NT2/D1 (cell line): ENCODE results near the gene RNASE7.
A peak's percentile ranks its signal among the peaks of the same experiment; 100 is the strongest.

Experiments
- DNase-seq: peaks from one replicate; pipeline ENCODE4 v3.0.0-alpha.2; 2011; ENCODE audit warnings: low read depth, low spot score
- H3K27me3 ChIP-seq: 2 replicates; pipeline ENCODE4 v1.6.0; 2011; ENCODE audit warnings: mild to moderate bottlenecking; ENCODE audit not compliant: insufficient read length, insufficient read depth
- H3K36me3 ChIP-seq: 2 replicates; pipeline ENCODE4 v1.6.1; 2011; ENCODE audit warnings: mild to moderate bottlenecking, low read length, mixed read lengths; ENCODE audit not compliant: insufficient read depth, insufficient read length
- H3K4me1 ChIP-seq: 2 replicates; pipeline ENCODE4 v1.5.1; 2011; ENCODE audit not compliant: insufficient read depth, insufficient read length
- H3K4me3 ChIP-seq: 2 replicates; pipeline ENCODE4 v1.5.1; 2011; ENCODE audit warnings: low read depth; ENCODE audit not compliant: insufficient read length
- H3K9ac ChIP-seq: 2 replicates; pipeline ENCODE4 v1.6.0; 2011; ENCODE audit warnings: low read depth; ENCODE audit not compliant: insufficient read length
- H3K9me3 ChIP-seq: 2 replicates; pipeline ENCODE4 v1.5.1; 2011; ENCODE audit warnings: mild to moderate bottlenecking, low read length; ENCODE audit not compliant: insufficient read depth
- SUZ12 ChIP-seq: IDR thresholded peaks from 2 replicates; pipeline ENCODE4 v1.6.1; 2011; ENCODE audit not compliant: insufficient read length, insufficient read depth; ENCODE audit errors: extremely low read depth
- YY1 ChIP-seq: IDR thresholded peaks from 2 replicates; pipeline ENCODE4 v1.6.1; 2011; ENCODE audit not compliant: insufficient read length, insufficient read depth
- ZNF274 ChIP-seq: IDR thresholded peaks from 2 replicates; pipeline ENCODE4 v1.6.1; 2011; ENCODE audit warnings: mild to moderate bottlenecking, low read depth, low read length

The RNASE7 gene

GRCh38 chr14:21061347-21061668, 19.1 kb downstream of the RNASE7 start:
- no peaks in the 10 kb centered on the region for H3K27me3 ChIP-seq
- no peaks in the 10 kb centered on the region for H3K36me3 ChIP-seq
- TF ChIP-seq SUZ12 (no peak), ZNF274 (no peak), YY1 (no peak)
- no peak overlapping the region for H3K4me3 ChIP-seq
- no peaks in the 10 kb centered on the region for H3K4me1 ChIP-seq
- no peak overlapping the region for H3K9ac ChIP-seq
- no peaks in the 10 kb centered on the region for H3K9me3 ChIP-seq
- no peak for DNase-seq

GRCh38 chr14:21063479-21063878, 21.3 kb downstream of the RNASE7 start:
- H3K27me3 ChIP-seq = no peaks in the 10 kb centered on the region
- DNase-seq = no peak
- TF ChIP-seq YY1 (no peak), ZNF274 (no peak)
- no peaks in the 10 kb centered on the region for H3K9me3 ChIP-seq
- no peak overlapping the region for H3K4me3 ChIP-seq
- H3K36me3 ChIP-seq = no peaks in the 10 kb centered on the region
- H3K9ac ChIP-seq = no peak overlapping the region
- H3K4me1 ChIP-seq = no peaks in the 10 kb centered on the region

DNA sequence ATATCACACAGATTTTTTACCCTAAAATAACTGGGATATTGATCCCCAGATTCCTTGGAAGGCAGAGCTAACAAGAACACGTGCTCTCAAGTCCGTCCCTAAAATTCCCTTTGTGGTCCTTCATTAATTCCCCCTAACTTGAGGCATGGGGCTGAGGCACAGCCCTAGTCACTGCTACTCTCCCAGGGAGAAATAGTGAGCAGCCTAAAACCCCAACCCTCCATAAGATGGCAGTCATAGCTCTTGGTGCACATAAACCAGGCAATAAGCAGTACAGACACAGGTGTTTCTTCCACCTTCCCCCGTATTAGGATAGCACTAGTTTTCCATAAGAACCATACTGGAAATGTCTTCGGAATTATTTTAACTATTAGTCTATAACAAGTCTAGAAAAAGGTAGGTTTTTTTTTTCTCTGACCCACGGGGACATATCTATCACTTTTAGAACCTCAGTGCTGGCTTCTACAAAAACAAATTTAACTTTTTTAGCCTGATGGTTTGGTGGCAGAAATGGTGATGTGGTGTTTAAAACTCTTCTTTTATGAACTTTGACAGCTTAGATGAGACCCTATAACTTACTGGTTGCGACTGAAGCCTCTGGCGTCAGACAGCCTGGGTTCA, 24.8 kb downstream of the RNASE7 start:
- no peak for TF ChIP-seq YY1
- Histone ChIP-seq H3K4me1 (no peaks in the 10 kb centered on the region), H3K27me3 (no peaks in the 10 kb centered on the region), H3K4me3 (no peak overlapping the region), H3K9me3 (no peaks in the 10 kb centered on the region), H3K36me3 (no peaks in the 10 kb centered on the region), H3K9ac (no peak overlapping the region)
- no peak for DNase-seq

GRCh38 chr14:21068521-21069387, 26.6 kb downstream of the RNASE7 start:
- Histone ChIP-seq H3K4me3 (peak overlapping the region; percentile 23), H3K9ac (peak overlapping the region; percentile 88), H3K27me3 (no peaks in the 10 kb centered on the region), H3K9me3 (no peaks in the 10 kb centered on the region), H3K4me1 (peaks cover 3% of the 10 kb centered on the region), H3K36me3 (peaks cover 13% of the 10 kb centered on the region)
- no peak for TF ChIP-seq ZNF274
- no peak for TF ChIP-seq YY1
- no peak for TF ChIP-seq SUZ12
- DNase-seq = no peak

- peaks cover 3% of the 10 kb centered on the region for H3K4me1 ChIP-seq
- H3K9me3 ChIP-seq = no peaks in the 10 kb centered on the region
- peaks cover 20% of the 10 kb centered on the region for H3K36me3 ChIP-seq
- H3K4me3 ChIP-seq = peak overlapping the region; percentile 23
- peak overlapping the region; percentile 88 for H3K9ac ChIP-seq
- H3K27me3 ChIP-seq = no peaks in the 10 kb centered on the region
- DNase-seq = no peak
- TF ChIP-seq SUZ12 (no peak), YY1 (no peak), ZNF274 (no peak)
Measured at GRCh38 chr14:21069388-21070082, 27.4 kb downstream of the RNASE7 start.

DNA sequence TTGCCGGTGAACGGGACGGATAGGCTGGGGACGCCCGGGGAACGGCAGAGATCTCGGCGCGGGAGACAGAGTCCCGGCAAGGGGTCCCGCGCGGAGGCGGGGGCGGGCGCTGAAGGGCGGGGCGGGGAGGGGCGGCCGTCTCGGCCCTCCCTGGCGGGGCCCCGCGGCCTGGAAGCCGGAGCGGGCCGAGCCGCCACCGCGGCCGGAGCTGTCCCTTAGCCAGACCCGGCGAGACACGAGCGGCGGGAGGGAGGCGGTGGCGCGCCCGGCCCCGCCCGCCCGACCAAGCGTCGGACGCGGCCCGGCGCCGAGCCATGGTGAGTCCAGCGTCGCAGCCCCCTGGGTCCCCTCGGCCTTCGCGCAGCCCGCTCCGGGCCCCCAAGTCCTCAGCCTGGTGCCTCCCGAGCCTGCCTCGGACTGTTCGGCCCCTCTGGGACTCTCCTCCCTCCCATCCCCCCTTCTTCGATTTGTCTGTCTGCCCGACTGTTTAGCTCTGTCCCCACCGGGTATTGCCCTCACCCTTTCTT, 28.0 kb downstream of the RNASE7 start, which contains the start of gene ARHGEF40:
ARHGEF40 (plus strand) TSS at position 222 of the 527 bp plus-strand sequence; CDS start at position 315, 93 bp downstream.
- peaks cover 27% of the 10 kb centered on the region for H3K36me3 ChIP-seq
- no peaks in the 10 kb centered on the region for H3K9me3 ChIP-seq
- no peak for TF ChIP-seq YY1
- no peak for TF ChIP-seq SUZ12
- TF ChIP-seq ZNF274 = no peak
- peaks cover 3% of the 10 kb centered on the region for H3K4me1 ChIP-seq
- H3K9ac ChIP-seq = peak within 1 kb of the TSS; percentile 92
- no peak for DNase-seq
- H3K4me3 ChIP-seq = peak within 1 kb of the TSS; percentile 63
- H3K27me3 ChIP-seq = no peaks in the 10 kb centered on the region

DNA sequence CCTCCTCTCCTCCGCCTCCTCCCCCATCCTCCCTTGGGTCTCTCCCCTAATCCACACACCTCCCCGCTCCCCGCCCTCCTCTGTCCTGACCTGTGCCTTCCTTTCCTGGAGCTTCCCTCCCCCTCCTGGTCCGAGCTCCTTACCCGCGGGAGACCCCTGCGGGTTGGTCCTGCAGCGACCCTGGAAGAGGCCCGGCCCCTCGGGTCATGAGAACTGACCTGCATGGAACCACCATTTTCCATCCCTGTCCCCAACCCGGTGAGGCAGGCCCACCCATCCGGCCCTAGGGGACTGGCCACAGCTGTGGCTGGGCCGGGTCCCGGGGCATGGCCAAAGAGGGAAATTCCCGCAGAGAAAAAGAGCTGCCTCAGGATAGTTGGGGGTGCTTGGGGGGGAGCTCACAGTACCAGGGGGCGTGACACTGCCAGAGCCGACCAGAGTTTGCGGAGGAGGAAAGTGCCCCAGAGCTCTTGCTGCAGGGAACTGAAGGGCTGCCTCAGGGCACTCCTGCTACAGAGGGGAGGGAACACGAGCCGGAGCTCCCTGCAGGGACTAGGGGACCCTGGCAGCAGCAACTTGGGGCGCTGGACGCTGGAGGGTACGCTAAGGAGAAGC, 28.6 kb downstream of the RNASE7 start:
- H3K9me3 ChIP-seq = no peaks in the 10 kb centered on the region
- peak overlapping the region; percentile 63 for H3K4me3 ChIP-seq
- DNase-seq = no peak
- H3K4me1 ChIP-seq = peaks cover 3% of the 10 kb centered on the region
- H3K9ac ChIP-seq = peak overlapping the region; percentile 92
- TF ChIP-seq YY1 (no peak), ZNF274 (no peak), SUZ12 (no peak)
- H3K36me3 ChIP-seq = peaks cover 32% of the 10 kb centered on the region
- H3K27me3 ChIP-seq = no peaks in the 10 kb centered on the region
